ENCODE results near the gene POTEH. TPM values are rescaled to one million over a fixed set of nuclear protein-coding genes. Genes with fewer than 3 reads are reported as not detected.
"Not testable (repeated sequence)": the region's sequence is repeated elsewhere in the genome, so short reads cannot be mapped to it uniquely, and the experiment has no call there.

Gene POTEH
- total and polyA plus RNA-seq, 2 donors = 0.02 TPM; not detected in 1

- 51% methylated on average over 1 of the region's 2 CpGs for WGBS
- H3K9me3 ChIP-seq (ENCODE audit: control insufficient read depth in 2 of 2, insufficient read depth in 1 of 2, low read length in 1 of 2); H3K4me3 ChIP-seq (ENCODE audit: low read length in 2 of 2): not testable (repeated sequence)
Measured at GRCh38 chr22:15714125-15714524, 24.3 kb downstream of the POTEH start.

GRCh38 chr22:15721884-15722283 is 32.1 kb downstream of the POTEH start:
- 85% methylated on average over 6 of the region's 18 CpGs for WGBS
- not testable (repeated sequence) for H3K27me3 ChIP-seq (ENCODE audit: control insufficient read depth in 2 of 2, insufficient read depth in 1 of 2, low read length in 1 of 2); H3K4me1 ChIP-seq (ENCODE audit: control insufficient read depth in 2 of 2, insufficient read depth in 2 of 2, low read length in 2 of 2); DNase-seq (ENCODE audit: low read depth in 6 of 9, low spot score in 9 of 9); H3K36me3 ChIP-seq (ENCODE audit: control insufficient read depth in 2 of 2, insufficient read depth in 2 of 2, low read length in 1 of 2); H3K4me3 ChIP-seq (ENCODE audit: low read length in 2 of 2); H3K9me3 ChIP-seq (ENCODE audit: control insufficient read depth in 2 of 2, insufficient read depth in 1 of 2, low read length in 1 of 2); H3K27ac ChIP-seq (ENCODE audit: low read depth in 1 of 2, low read length in 1 of 2)

More at GRCh38 chr22:15714125-15714524, 24.3 kb downstream of the POTEH start:
- not testable (repeated sequence) for H3K27me3 ChIP-seq (ENCODE audit: control insufficient read depth in 2 of 2, insufficient read depth in 1 of 2, low read length in 1 of 2); H3K36me3 ChIP-seq (ENCODE audit: control insufficient read depth in 2 of 2, insufficient read depth in 2 of 2, low read length in 1 of 2); H3K4me1 ChIP-seq (ENCODE audit: control insufficient read depth in 2 of 2, insufficient read depth in 2 of 2, low read length in 2 of 2); H3K27ac ChIP-seq (ENCODE audit: low read depth in 1 of 2, low read length in 1 of 2); DNase-seq (ENCODE audit: low read depth in 6 of 9, low spot score in 9 of 9)

GRCh38 chr22:15729209-15729917 is 39.5 kb downstream of the POTEH start:
- not testable (repeated sequence) for H3K4me1 ChIP-seq (ENCODE audit: control insufficient read depth in 2 of 2, insufficient read depth in 2 of 2, low read length in 2 of 2); DNase-seq (ENCODE audit: low read depth in 6 of 9, low spot score in 9 of 9); H3K27me3 ChIP-seq (ENCODE audit: control insufficient read depth in 2 of 2, insufficient read depth in 1 of 2, low read length in 1 of 2); H3K4me3 ChIP-seq (ENCODE audit: low read length in 2 of 2); H3K27ac ChIP-seq (ENCODE audit: low read depth in 1 of 2, low read length in 1 of 2); H3K9me3 ChIP-seq (ENCODE audit: control insufficient read depth in 2 of 2, insufficient read depth in 1 of 2, low read length in 1 of 2); H3K36me3 ChIP-seq (ENCODE audit: control insufficient read depth in 2 of 2, insufficient read depth in 2 of 2, low read length in 1 of 2)
- 75% methylated on average over 9 of the region's 19 CpGs for WGBS

- H3K4me3 ChIP-seq (ENCODE audit: low read length in 2 of 2); H3K27me3 ChIP-seq (ENCODE audit: control insufficient read depth in 2 of 2, insufficient read depth in 1 of 2, low read length in 1 of 2); DNase-seq (ENCODE audit: low read depth in 6 of 9, low spot score in 9 of 9); H3K27ac ChIP-seq (ENCODE audit: low read depth in 1 of 2, low read length in 1 of 2); H3K9me3 ChIP-seq (ENCODE audit: control insufficient read depth in 2 of 2, insufficient read depth in 1 of 2, low read length in 1 of 2); H3K36me3 ChIP-seq (ENCODE audit: control insufficient read depth in 2 of 2, insufficient read depth in 2 of 2, low read length in 1 of 2); H3K4me1 ChIP-seq (ENCODE audit: control insufficient read depth in 2 of 2, insufficient read depth in 2 of 2, low read length in 2 of 2): not testable (repeated sequence)
- WGBS = no CpG with 5 or more reads among the region's 8 CpGs
Measured at GRCh38 chr22:15731023-15731422, 41.2 kb downstream of the POTEH start.

- not testable (repeated sequence) for H3K4me1 ChIP-seq (ENCODE audit: control insufficient read depth in 2 of 2, insufficient read depth in 2 of 2, low read length in 2 of 2); H3K9me3 ChIP-seq (ENCODE audit: control insufficient read depth in 2 of 2, insufficient read depth in 1 of 2, low read length in 1 of 2); DNase-seq (ENCODE audit: low read depth in 6 of 9, low spot score in 9 of 9); H3K27me3 ChIP-seq (ENCODE audit: control insufficient read depth in 2 of 2, insufficient read depth in 1 of 2, low read length in 1 of 2); H3K27ac ChIP-seq (ENCODE audit: low read depth in 1 of 2, low read length in 1 of 2); H3K4me3 ChIP-seq (ENCODE audit: low read length in 2 of 2); H3K36me3 ChIP-seq (ENCODE audit: control insufficient read depth in 2 of 2, insufficient read depth in 2 of 2, low read length in 1 of 2)
- 77% methylated on average over 3 of the region's 6 CpGs for WGBS
Measured at GRCh38 chr22:15734411-15734810, 44.6 kb downstream of the POTEH start.

- not testable (repeated sequence) for H3K4me1 ChIP-seq (ENCODE audit: control insufficient read depth in 2 of 2, insufficient read depth in 2 of 2, low read length in 2 of 2); H3K27ac ChIP-seq (ENCODE audit: low read depth in 1 of 2, low read length in 1 of 2); H3K4me3 ChIP-seq (ENCODE audit: low read length in 2 of 2); H3K9me3 ChIP-seq (ENCODE audit: control insufficient read depth in 2 of 2, insufficient read depth in 1 of 2, low read length in 1 of 2); H3K27me3 ChIP-seq (ENCODE audit: control insufficient read depth in 2 of 2, insufficient read depth in 1 of 2, low read length in 1 of 2); DNase-seq (ENCODE audit: low read depth in 6 of 9, low spot score in 9 of 9); H3K36me3 ChIP-seq (ENCODE audit: control insufficient read depth in 2 of 2, insufficient read depth in 2 of 2, low read length in 1 of 2)
- WGBS = 88% methylated on average over 5 of the region's 10 CpGs
Measured at GRCh38 chr22:15738157-15738908, 48.5 kb downstream of the POTEH start.

- WGBS = 92% methylated on average over 3 of the region's 6 CpGs
- H3K9me3 ChIP-seq (ENCODE audit: control insufficient read depth in 2 of 2, insufficient read depth in 1 of 2, low read length in 1 of 2) = not testable (repeated sequence)
Measured at GRCh38 chr22:15738909-15739391, 49.1 kb downstream of the POTEH start.

GRCh38 chr22:15747636-15748323 is 58.0 kb downstream of the POTEH start:
- H3K4me1 ChIP-seq (ENCODE audit: control insufficient read depth in 2 of 2, insufficient read depth in 2 of 2, low read length in 2 of 2); H3K4me3 ChIP-seq (ENCODE audit: low read length in 2 of 2); H3K27me3 ChIP-seq (ENCODE audit: control insufficient read depth in 2 of 2, insufficient read depth in 1 of 2, low read length in 1 of 2); H3K9me3 ChIP-seq (ENCODE audit: control insufficient read depth in 2 of 2, insufficient read depth in 1 of 2, low read length in 1 of 2); H3K27ac ChIP-seq (ENCODE audit: low read depth in 1 of 2, low read length in 1 of 2); DNase-seq (ENCODE audit: low read depth in 6 of 9, low spot score in 9 of 9); H3K36me3 ChIP-seq (ENCODE audit: control insufficient read depth in 2 of 2, insufficient read depth in 2 of 2, low read length in 1 of 2): not testable (repeated sequence)
- 87% methylated on average over 13 of the region's 16 CpGs for WGBS

More at GRCh38 chr22:15738909-15739391, 49.1 kb downstream of the POTEH start:
- H3K36me3 ChIP-seq (ENCODE audit: control insufficient read depth in 2 of 2, insufficient read depth in 2 of 2, low read length in 1 of 2); H3K4me3 ChIP-seq (ENCODE audit: low read length in 2 of 2); H3K27ac ChIP-seq (ENCODE audit: low read depth in 1 of 2, low read length in 1 of 2); DNase-seq (ENCODE audit: low read depth in 6 of 9, low spot score in 9 of 9); H3K27me3 ChIP-seq (ENCODE audit: control insufficient read depth in 2 of 2, insufficient read depth in 1 of 2, low read length in 1 of 2); H3K4me1 ChIP-seq (ENCODE audit: control insufficient read depth in 2 of 2, insufficient read depth in 2 of 2, low read length in 2 of 2): not testable (repeated sequence)
